RWPE2 (cell line): Measurements from ENCODE around the gene DPPA4.

ENCODE experiments used
- ATAC-seq: fragments of 200-7000 bp; cut with Tn5 transposase; 3 replicates; pipeline ENCODE4 v1.9.1; 2021; ENCODE audit warnings: low read depth
- DNase-seq: peaks from one replicate; pipeline ENCODE4 v3.0.0-alpha.2; 2020; ENCODE audit warnings: low spot score
- H3K27ac ChIP-seq: fragments of 450-650 bp; 2 replicates; pipeline ENCODE4 v1.5.1; 2017; ENCODE audit warnings: mild to moderate bottlenecking; ENCODE audit not compliant: poor library complexity, severe bottlenecking
- H3K27me3 ChIP-seq: fragments of 250-450 bp; sonication (Bioruptor Pico); 2 replicates; pipeline ENCODE4 v1.5.1; 2021; ENCODE audit warnings: mild to moderate bottlenecking, moderate library complexity; ENCODE audit not compliant: insufficient read depth, poor library complexity, severe bottlenecking
- H3K36me3 ChIP-seq: fragments of 250-450 bp; sonication (Bioruptor Pico); 2 replicates; pipeline ENCODE4 v1.5.1; 2020; ENCODE audit warnings: low read depth, mild to moderate bottlenecking, moderate library complexity
- H3K4me1 ChIP-seq: fragments of 250-450 bp; sonication (Bioruptor Pico); 2 replicates; pipeline ENCODE4 v1.5.1; 2021; ENCODE audit warnings: mild to moderate bottlenecking, moderate library complexity; ENCODE audit not compliant: insufficient read depth, poor library complexity, severe bottlenecking
- H3K4me3 ChIP-seq: fragments of 250-450 bp; sonication (Bioruptor Pico); 2 replicates; pipeline ENCODE4 v1.5.1; 2021; ENCODE audit warnings: mild to moderate bottlenecking, moderate library complexity; ENCODE audit not compliant: severe bottlenecking
- H3K9me3 ChIP-seq: fragments of 250-450 bp; sonication (Bioruptor Pico); 2 replicates; pipeline ENCODE4 v1.5.1; 2021; ENCODE audit warnings: mild to moderate bottlenecking, moderate library complexity; ENCODE audit not compliant: severe bottlenecking
- TF ChIP-seq, protein P1 (sequence below): fragments of 450-650 bp; IDR thresholded peaks from one replicate; pipeline ENCODE4 v1.5.1; 2017; ENCODE audit warnings: mild to moderate bottlenecking, moderate library complexity; ENCODE audit not compliant: poor library complexity, severe bottlenecking

DPPA4 gene

GRCh38 chr3:109316162-109316730, 21.1 kb downstream of the DPPA4 start, which contains the start of gene DPPA2:
Gene DPPA2, minus strand, starts transcription at chr3:109316517. Its CDS starts 1,975 bp downstream, at chr3:109314542.
- no peak for ATAC-seq

GRCh38 chr3:109313061-109313460, 24.3 kb downstream of the DPPA4 start:
- TF ChIP-seq, protein P1, sequence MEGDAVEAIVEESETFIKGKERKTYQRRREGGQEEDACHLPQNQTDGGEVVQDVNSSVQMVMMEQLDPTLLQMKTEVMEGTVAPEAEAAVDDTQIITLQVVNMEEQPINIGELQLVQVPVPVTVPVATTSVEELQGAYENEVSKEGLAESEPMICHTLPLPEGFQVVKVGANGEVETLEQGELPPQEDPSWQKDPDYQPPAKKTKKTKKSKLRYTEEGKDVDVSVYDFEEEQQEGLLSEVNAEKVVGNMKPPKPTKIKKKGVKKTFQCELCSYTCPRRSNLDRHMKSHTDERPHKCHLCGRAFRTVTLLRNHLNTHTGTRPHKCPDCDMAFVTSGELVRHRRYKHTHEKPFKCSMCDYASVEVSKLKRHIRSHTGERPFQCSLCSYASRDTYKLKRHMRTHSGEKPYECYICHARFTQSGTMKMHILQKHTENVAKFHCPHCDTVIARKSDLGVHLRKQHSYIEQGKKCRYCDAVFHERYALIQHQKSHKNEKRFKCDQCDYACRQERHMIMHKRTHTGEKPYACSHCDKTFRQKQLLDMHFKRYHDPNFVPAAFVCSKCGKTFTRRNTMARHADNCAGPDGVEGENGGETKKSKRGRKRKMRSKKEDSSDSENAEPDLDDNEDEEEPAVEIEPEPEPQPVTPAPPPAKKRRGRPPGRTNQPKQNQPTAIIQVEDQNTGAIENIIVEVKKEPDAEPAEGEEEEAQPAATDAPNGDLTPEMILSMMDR, result no peak
- DNase-seq (no peak), ATAC-seq (no peak)
- H3K27ac ChIP-seq, result no peak overlapping the region
- H3K4me1 ChIP-seq, result no peaks in the 10 kb centered on the region
- no peaks in the 10 kb centered on the region for H3K27me3 ChIP-seq
- H3K9me3 ChIP-seq, result no peaks in the 10 kb centered on the region
- H3K4me3 ChIP-seq, result no peak overlapping the region
- no peaks in the 10 kb centered on the region for H3K36me3 ChIP-seq

More at GRCh38 chr3:109316162-109316730, 21.1 kb downstream of the DPPA4 start, which contains the start of gene DPPA2:
- TF ChIP-seq, protein P1, result no peak
- no peak for DNase-seq
- Histone ChIP-seq H3K9me3 (no peaks in the 10 kb centered on the region), H3K36me3 (no peaks in the 10 kb centered on the region), H3K27ac (no peak within 1 kb of the TSS), H3K4me1 (no peaks in the 10 kb centered on the region), H3K4me3 (no peak within 1 kb of the TSS), H3K27me3 (no peaks in the 10 kb centered on the region)

DNA sequence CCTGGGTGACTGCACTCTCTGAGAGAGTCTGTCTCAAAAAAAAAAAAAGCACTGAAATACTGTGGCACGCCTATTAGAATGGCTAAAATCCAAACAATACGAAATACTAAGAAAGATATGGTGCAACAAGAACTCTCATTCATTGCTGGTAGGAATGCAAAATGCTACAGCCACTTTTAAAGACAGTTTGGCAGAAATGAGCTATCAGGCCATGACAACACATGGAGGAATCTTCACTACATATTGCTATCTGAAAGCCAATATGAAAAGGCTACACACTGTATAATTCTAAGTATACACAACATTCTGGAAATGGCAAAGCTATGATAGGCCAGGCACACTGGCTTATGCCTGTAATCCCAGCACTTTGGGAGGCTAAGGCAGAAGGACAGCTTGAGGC, 39.9 kb downstream of the DPPA4 start:
- DNase-seq (no peak), ATAC-seq (no peak)
- Histone ChIP-seq H3K36me3 (no peaks in the 10 kb centered on the region), H3K27me3 (no peaks in the 10 kb centered on the region), H3K4me3 (no peak overlapping the region), H3K9me3 (no peaks in the 10 kb centered on the region), H3K27ac (no peak overlapping the region), H3K4me1 (no peaks in the 10 kb centered on the region)
- TF ChIP-seq, protein P1, result no peak

GRCh38 chr3:109284071-109284470, 53.3 kb downstream of the DPPA4 start:
- H3K27me3 ChIP-seq, result no peaks in the 10 kb centered on the region
- no peak overlapping the region for H3K27ac ChIP-seq
- H3K4me3 ChIP-seq, result no peak overlapping the region
- TF ChIP-seq, protein P1, result no peak
- DNase-seq (no peak), ATAC-seq (no peak)
- no peaks in the 10 kb centered on the region for H3K36me3 ChIP-seq
- peaks cover 9% of the 10 kb centered on the region for H3K4me1 ChIP-seq
- H3K9me3 ChIP-seq, result no peaks in the 10 kb centered on the region

DNA sequence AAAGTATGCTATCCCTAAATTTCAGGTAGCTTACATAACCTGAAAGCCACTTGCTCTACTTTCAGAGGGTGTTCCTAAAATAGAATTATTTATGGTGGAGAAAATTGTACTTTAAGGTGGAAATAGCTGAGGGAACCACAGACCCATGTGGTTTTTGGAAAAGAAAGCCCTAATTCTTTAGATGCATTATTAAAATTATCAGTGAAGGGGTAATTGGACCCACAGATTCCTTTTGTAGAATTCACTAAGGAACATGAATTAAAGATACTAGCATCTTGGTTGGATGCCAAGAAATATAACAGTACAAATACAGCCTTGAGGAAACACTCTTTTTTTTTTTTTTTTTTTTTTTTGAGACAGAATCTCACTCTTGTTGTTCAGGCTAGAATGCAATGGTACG, 58.8 kb downstream of the DPPA4 start:
- TF ChIP-seq, protein P1, result no peak
- H3K9me3 ChIP-seq, result no peaks in the 10 kb centered on the region
- no peak for DNase-seq

More for the DNA sequence above, 58.8 kb downstream of the DPPA4 start:
- Histone ChIP-seq H3K4me3 (no peak overlapping the region), H3K36me3 (no peaks in the 10 kb centered on the region), H3K27ac (no peak overlapping the region), H3K4me1 (no peaks in the 10 kb centered on the region), H3K27me3 (no peaks in the 10 kb centered on the region)
- ATAC-seq, result no peak
